Measurements from ENCODE around the gene MMP28. TPM values are rescaled to one million over a fixed set of nuclear protein-coding genes. Genes with fewer than 3 reads are reported as not detected.

The MMP28 gene
- total RNA-seq, 2 donors from 2014 or later: 12.8 to 146 TPM

DNA sequence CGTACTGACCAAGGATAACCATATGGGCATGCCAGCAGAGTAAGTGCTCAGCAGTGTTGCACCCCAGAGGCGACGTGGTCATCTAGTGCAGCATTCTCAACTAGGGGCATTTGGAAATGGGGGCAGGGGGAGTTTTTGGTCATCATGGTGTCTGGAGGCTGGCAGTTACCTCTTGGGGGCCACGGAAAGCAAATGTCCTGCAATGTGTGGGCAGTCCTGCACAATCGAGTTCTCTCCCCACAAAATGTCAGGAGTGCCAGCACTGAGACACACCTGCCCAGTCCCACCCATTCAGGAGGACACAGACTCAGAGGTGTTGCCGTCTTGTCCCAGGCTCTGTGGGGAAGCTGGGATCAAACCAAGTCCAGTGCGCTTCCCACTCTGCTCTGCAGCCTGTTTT lies 61.0 kb downstream of the MMP28 start:
- Histone ChIP-seq H3K36me3 (no peaks in the 10 kb centered on the region), H3K4me3 (no peak overlapping the region), H3K27ac (no peak overlapping the region), H3K27me3 (replicated peaks; ENCODE audit: insufficient read depth) (no peaks in the 10 kb centered on the region), H3K9me3 (no peaks in the 10 kb centered on the region), H3K4me1 (replicated peaks) (peaks cover 4% of the 10 kb centered on the region)
- TF ChIP-seq POLR2A (IDR thresholded peaks at IDR 0.05): no peak
- no peak for TF ChIP-seq POLR2AphosphoS5 (IDR thresholded peaks at IDR 0.05)
- TF ChIP-seq, protein P1, sequence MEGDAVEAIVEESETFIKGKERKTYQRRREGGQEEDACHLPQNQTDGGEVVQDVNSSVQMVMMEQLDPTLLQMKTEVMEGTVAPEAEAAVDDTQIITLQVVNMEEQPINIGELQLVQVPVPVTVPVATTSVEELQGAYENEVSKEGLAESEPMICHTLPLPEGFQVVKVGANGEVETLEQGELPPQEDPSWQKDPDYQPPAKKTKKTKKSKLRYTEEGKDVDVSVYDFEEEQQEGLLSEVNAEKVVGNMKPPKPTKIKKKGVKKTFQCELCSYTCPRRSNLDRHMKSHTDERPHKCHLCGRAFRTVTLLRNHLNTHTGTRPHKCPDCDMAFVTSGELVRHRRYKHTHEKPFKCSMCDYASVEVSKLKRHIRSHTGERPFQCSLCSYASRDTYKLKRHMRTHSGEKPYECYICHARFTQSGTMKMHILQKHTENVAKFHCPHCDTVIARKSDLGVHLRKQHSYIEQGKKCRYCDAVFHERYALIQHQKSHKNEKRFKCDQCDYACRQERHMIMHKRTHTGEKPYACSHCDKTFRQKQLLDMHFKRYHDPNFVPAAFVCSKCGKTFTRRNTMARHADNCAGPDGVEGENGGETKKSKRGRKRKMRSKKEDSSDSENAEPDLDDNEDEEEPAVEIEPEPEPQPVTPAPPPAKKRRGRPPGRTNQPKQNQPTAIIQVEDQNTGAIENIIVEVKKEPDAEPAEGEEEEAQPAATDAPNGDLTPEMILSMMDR (IDR thresholded peaks at IDR 0.05): no peak
- WGBS: 87% methylated on average over 7 of the region's 7 CpGs
- intact Hi-C loops (cut with DNase I): no loop called here
- no peak for DNase-seq (ENCODE audit: low spot score)

DNA sequence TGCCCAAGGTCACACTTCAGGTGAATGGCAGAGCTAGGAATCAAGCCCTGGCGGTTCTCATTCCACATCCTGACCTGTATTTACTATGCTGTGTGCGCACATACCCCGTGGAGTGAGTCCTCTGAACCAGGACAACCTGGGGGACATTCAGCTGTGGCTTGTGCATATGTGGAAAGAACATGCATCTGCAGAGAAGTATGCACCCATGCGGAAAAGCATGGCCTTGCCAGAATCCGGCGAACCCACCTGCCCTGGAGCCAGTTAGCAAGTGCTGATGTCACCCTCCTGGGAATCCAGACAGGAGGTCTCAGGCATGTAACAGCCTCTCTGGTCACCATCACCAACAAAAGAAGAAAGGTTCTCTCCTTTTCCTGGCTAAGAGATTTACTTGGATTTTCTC lies 62.1 kb downstream of the MMP28 start:
- Histone ChIP-seq H3K27ac (no peak overlapping the region), H3K9me3 (no peaks in the 10 kb centered on the region), H3K27me3 (replicated peaks; ENCODE audit: insufficient read depth) (no peaks in the 10 kb centered on the region), H3K4me1 (replicated peaks) (peaks cover 4% of the 10 kb centered on the region), H3K36me3 (no peaks in the 10 kb centered on the region), H3K4me3 (no peak overlapping the region)
- intact Hi-C loops (cut with DNase I): no loop called here
- WGBS: 65% methylated on average over 6 of the region's 6 CpGs
- DNase-seq (ENCODE audit: low spot score): no peak
- TF ChIP-seq POLR2A (IDR thresholded peaks at IDR 0.05) (no peak), POLR2AphosphoS5 (IDR thresholded peaks at IDR 0.05) (no peak)
- TF ChIP-seq, protein P1 (IDR thresholded peaks at IDR 0.05): no peak

DNA sequence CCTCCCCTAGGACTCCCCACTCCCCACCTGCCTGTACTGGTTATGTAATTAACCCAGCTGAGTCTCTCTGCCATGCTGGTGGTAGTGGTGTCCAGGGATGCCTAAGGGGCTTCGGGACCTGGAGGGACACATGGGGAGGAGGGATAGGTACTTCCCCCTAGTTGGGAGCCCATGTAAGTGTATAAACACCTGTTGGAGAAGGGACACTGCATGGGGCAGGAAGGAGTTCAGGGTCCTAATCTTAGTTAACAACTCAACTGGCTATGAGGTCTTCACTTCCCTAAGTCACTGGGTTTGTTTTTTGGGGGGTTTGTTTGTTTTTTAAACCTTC lies 62.7 kb downstream of the MMP28 start:
- TF ChIP-seq POLR2AphosphoS5 (IDR thresholded peaks at IDR 0.05): no peak
- TF ChIP-seq, protein P1 (IDR thresholded peaks at IDR 0.05): no peak
- TF ChIP-seq POLR2A (IDR thresholded peaks at IDR 0.05): no peak
- H3K9me3 ChIP-seq: no peaks in the 10 kb centered on the region
- H3K36me3 ChIP-seq: no peaks in the 10 kb centered on the region
- intact Hi-C loops (cut with DNase I): no loop called here
- H3K27ac ChIP-seq: no peak overlapping the region
- no peak overlapping the region for H3K4me3 ChIP-seq
- no peak for DNase-seq (ENCODE audit: low spot score)
- WGBS: 53% methylated on average over 1 of the region's 1 CpG
- peaks cover 4% of the 10 kb centered on the region for H3K4me1 ChIP-seq (replicated peaks)
- no peaks in the 10 kb centered on the region for H3K27me3 ChIP-seq (replicated peaks; ENCODE audit: insufficient read depth)

DNA sequence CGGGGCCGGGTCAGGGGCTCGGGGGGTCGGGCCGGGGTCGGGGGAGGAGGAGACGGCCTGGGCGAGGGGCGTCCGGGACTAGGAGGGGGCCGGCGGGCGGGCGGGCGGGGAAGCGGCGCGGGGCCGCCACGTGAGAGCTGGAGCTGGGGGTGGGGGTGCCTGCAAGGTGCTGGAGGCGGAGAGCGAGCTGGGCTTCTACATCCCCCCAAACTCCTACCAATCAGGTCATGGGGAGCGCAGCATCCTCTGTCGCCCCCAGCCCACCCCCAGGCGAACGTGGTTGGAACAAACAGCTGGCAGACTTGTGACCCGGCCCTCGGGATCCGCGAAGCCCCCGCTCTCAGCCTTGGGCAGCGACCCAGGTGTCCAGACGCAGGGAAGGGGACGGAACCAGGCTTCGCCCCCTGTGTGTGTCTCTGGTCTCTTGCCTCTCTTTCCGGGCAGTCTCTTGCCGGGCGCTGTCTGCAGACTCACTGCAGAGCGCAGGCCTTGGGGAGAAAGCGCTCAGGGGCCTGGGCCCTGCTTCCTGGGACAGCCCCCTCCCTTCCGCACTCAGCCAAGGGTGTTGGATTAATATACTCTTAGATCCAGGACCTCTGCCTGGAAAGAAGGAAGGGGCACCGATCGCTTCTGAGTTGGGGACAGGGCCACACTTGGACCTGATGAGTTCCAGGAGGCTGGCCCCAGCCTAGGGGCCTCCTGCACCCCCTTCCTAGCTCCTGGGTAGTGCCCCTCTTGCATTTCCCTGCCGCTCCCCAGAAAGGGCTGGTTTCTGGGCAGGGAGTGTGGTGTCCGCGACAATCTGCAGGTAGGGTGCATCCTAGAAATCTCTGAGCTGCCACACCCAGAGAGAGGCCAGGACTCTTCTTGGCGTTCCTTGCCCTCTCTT lies 63.3 kb downstream of the MMP28 start:
- no peak for DNase-seq (ENCODE audit: low spot score)
- 27% methylated on average over 17 of the region's 47 CpGs for WGBS
- TF ChIP-seq POLR2AphosphoS5 (IDR thresholded peaks at IDR 0.05) (no peak), POLR2A (IDR thresholded peaks at IDR 0.05) (no peak)
- TF ChIP-seq, protein P1 (IDR thresholded peaks at IDR 0.05): no peak
- Histone ChIP-seq H3K36me3 (no peaks in the 10 kb centered on the region), H3K4me1 (replicated peaks) (peaks cover 4% of the 10 kb centered on the region), H3K9me3 (no peaks in the 10 kb centered on the region), H3K27ac (peak overlapping the region; percentile 3 to 18), H3K4me3 (peak overlapping the region; percentile 62 to 75), H3K27me3 (replicated peaks; ENCODE audit: insufficient read depth) (no peaks in the 10 kb centered on the region)
- intact Hi-C loops (cut with DNase I): no loop called here
